ENCODE measurements around the gene PJVK. TPM values are rescaled to one million over a fixed set of nuclear protein-coding genes. Genes with fewer than 3 reads are reported as not detected.
A peak's percentile ranks its signal among the peaks of the same experiment; 100 is the strongest.

PJVK gene
- total and polyA plus RNA-seq, 9 of the 15 experiments (the other 6 are each of a cell fraction or from before 2014, with no cell fraction given) = 0.11 to 1.5 (median 0.73) TPM

- POLR2A ChIA-PET = interaction anchor here (0.6 to 1.3 kb wide), 7 partner anchors 9 to 510 kb away, joined by 3 to 7 read pairs (median 3); no protein-coding TSS in a partner anchor
- no peaks in the 10 kb centered on the region for H3K27me3 ChIP-seq (ENCODE audit: control insufficient read depth in 2 of 2, insufficient read depth in 2 of 2, low read length in 2 of 2)
- in situ Hi-C loops (cut with MboI) = no loop called here
- H4K20me1 ChIP-seq (replicated peaks; ENCODE audit: control insufficient read depth, insufficient read depth, low read length) = no peaks in the 10 kb centered on the region
- H2AFZ ChIP-seq (ENCODE audit: low read depth, low read length) = no peak overlapping the region
- H3K9me3 ChIP-seq (replicated peaks; ENCODE audit: control insufficient read depth, insufficient read depth, low read depth, low read length) = no peaks in the 10 kb centered on the region
- H3K4me1 ChIP-seq (replicated peaks in 1 of 2; ENCODE audit: control insufficient read depth in 2 of 2, insufficient read depth in 2 of 2, low read length in 2 of 2) = peaks cover 0 to 11% of the 10 kb centered on the region in 2 experiments; a peak in 2 of 5 replicates
- H3K27ac ChIP-seq (ENCODE audit: extremely low read depth, low read depth, low read length) = no peak overlapping the region
- H3K4me2 ChIP-seq (ENCODE audit: insufficient read depth, low read length) = no peak overlapping the region
- H3K4me3 ChIP-seq = no peak overlapping the region
- H3K79me2 ChIP-seq (ENCODE audit: control insufficient read depth, insufficient read depth, low read length) = no peaks in the 10 kb centered on the region
- TF ChIP-seq MAFG (tag; conservative IDR thresholded peaks at IDR 0.05) (0 out of 2 replicates have a peak, but pooled peaks have one; percentile 16), C11orf30 (IDR thresholded peaks at IDR 0.05; ENCODE audit: low read depth) (peak; percentile 29; the same call in 1 of the 2 replicates), NEUROD1 (IDR thresholded peaks at IDR 0.05; ENCODE audit: borderline replicate concordance, low read depth, low read length, partially characterized antibody) (no peak)
- TF ChIP-seq, protein P1, sequence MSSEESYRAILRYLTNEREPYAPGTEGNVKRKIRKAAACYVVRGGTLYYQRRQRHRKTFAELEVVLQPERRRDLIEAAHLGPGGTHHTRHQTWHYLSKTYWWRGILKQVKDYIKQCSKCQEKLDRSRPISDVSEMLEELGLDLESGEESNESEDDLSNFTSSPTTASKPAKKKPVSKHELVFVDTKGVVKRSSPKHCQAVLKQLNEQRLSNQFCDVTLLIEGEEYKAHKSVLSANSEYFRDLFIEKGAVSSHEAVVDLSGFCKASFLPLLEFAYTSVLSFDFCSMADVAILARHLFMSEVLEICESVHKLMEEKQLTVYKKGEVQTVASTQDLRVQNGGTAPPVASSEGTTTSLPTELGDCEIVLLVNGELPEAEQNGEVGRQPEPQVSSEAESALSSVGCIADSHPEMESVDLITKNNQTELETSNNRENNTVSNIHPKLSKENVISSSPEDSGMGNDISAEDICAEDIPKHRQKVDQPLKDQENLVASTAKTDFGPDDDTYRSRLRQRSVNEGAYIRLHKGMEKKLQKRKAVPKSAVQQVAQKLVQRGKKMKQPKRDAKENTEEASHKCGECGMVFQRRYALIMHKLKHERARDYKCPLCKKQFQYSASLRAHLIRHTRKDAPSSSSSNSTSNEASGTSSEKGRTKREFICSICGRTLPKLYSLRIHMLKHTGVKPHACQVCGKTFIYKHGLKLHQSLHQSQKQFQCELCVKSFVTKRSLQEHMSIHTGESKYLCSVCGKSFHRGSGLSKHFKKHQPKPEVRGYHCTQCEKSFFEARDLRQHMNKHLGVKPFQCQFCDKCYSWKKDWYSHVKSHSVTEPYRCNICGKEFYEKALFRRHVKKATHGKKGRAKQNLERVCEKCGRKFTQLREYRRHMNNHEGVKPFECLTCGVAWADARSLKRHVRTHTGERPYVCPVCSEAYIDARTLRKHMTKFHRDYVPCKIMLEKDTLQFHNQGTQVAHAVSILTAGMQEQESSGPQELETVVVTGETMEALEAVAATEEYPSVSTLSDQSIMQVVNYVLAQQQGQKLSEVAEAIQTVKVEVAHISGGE (CRISPR knock-in tag; IDR thresholded peaks at IDR 0.05) = no peak
- ATAC-seq = no peak
- WGBS (ENCODE audit: insufficient coverage, low coverage, missing lambda C conversion rate) = 69% methylated on average over 4 of the region's 4 CpGs
- FAIRE-seq = no peak
- BruUV-seq (replicated peaks) = no TSS peak
- CTCF ChIA-PET (ENCODE audit: low intra/inter-chr PET ratio) = interaction anchor here (1.2 kb wide), 1 partner anchor 13 kb away, joined by 4 read pairs; no protein-coding TSS in a partner anchor
- H3K9ac ChIP-seq (ENCODE audit: insufficient read depth in 1 of 2, low read depth in 2 of 2, low read length in 2 of 2) = no peak overlapping the region
- peaks cover 72% of the 10 kb centered on the region for H3K36me3 ChIP-seq (ENCODE audit: control insufficient read depth, insufficient read depth, low read length)
- H3K9me1 ChIP-seq (ENCODE audit: control insufficient read depth, insufficient read depth, low read length) = no peaks in the 10 kb centered on the region
- intact Hi-C loops (cut with micrococcal nuclease) = no loop called here
- no peak for DNase-seq (ENCODE audit: extremely low read depth in 1 of 4, low spot score in 3 of 4)
These were observed 44.9 kb downstream of the PJVK start for GRCh38 chr2:178496049-178496448.

Measured in K562 (cell line).